Activated CD4-positive, CD25-positive, alpha-beta regulatory T cell treated with anti-CD3 and anti-CD28 coated beads, Interleukin-2, amount 50 U/mL, for 24 hours (primary cell): ENCODE data around the gene OR10G8.

Experiments
- ATAC-seq, 2 donors: fragments of 150-1000 bp; cut with Tn5 transposase; one replicate each; pipeline ENCODE4 v1.10.0; 2021; ENCODE audit warnings: mild to moderate bottlenecking in 1 of 2, moderate library complexity in 1 of 2

The OR10G8 gene

GRCh38 chr11:124079631-124080326 is 53.2 kb downstream of the OR10G8 start:
- ATAC-seq: no peak
